ENCODE measurements around the gene SPATA1. TPM values are rescaled to one million over a fixed set of nuclear protein-coding genes. Genes with fewer than 3 reads are reported as not detected.
A peak's percentile ranks its signal among the peaks of the same experiment; 100 is the strongest.

The SPATA1 gene
- total RNA-seq, 2 experiments from 2014 or later, result 1.4 to 4.8 TPM

- H3K9me2 ChIP-seq (ENCODE audit: insufficient read depth, low read length), result no peaks in the 10 kb centered on the region
- peak overlapping the region; percentile 46; the same call in 1 of the 2 replicates for H2AFZ ChIP-seq (ENCODE audit: low read length)
- H3K4me1 ChIP-seq (ENCODE audit: insufficient read depth, low read length, poor library complexity, severe bottlenecking), result peaks cover 33% of the 10 kb centered on the region
- peaks cover 70% of the 10 kb centered on the region for H3K79me2 ChIP-seq (ENCODE audit: insufficient read depth, low read depth, low read length)
- ChIA-PET POLR2A (interaction anchor here (1.1 to 4.4 kb wide), 7 partner anchors 8 to 360 kb away, joined by 3 to 43 read pairs (median 7); partner anchors contain the start of genes CTBS and PRKACB), CTCF (ENCODE audit: unreplicated experiment) (no interaction called here)
- TF ChIP-seq EZH2phosphoT487 (IDR thresholded peaks at IDR 0.05; ENCODE audit: borderline replicate concordance, low read depth, low read length) (no peak), CTCF (conservative IDR thresholded peaks at IDR 0.05; ENCODE audit: low read length) (no peak)
- H3K4me2 ChIP-seq (ENCODE audit: low read length), result peak overlapping the region; percentile 86
- DNase-seq (ENCODE audit: low spot score), result peak; percentile 24
- H3K9me3 ChIP-seq (ENCODE audit: low read length), result peaks cover 12% of the 10 kb centered on the region
- H3K4me3 ChIP-seq (ENCODE audit: low read depth, low read length, poor library complexity, severe bottlenecking), result peak overlapping the region; percentile 91
- H4K20me1 ChIP-seq (ENCODE audit: insufficient read depth, low read length), result peaks cover 30% of the 10 kb centered on the region
- H3K36me3 ChIP-seq (ENCODE audit: insufficient read depth, low read length), result peaks cover 48% of the 10 kb centered on the region
- peak overlapping the region; percentile 87 for H3K27ac ChIP-seq (ENCODE audit: low read depth, low read length, poor library complexity, severe bottlenecking)
- intact Hi-C loops (cut with micrococcal nuclease; ENCODE audit: unreplicated experiment), result loop anchor here (2.0 to 10.0 kb wide), 4 partner anchors 116 to 762 kb away; no protein-coding TSS in a partner anchor
- BruUV-seq (replicated peaks), result TSS peak; percentile 67
Observed at GRCh38 chr1:84504580-84505492, 1.4 kb upstream of the SPATA1 start.

- Histone ChIP-seq H3K4me2 (ENCODE audit: low read length) (peak overlapping the region; percentile 86), H2AFZ (ENCODE audit: low read length) (peak overlapping the region; percentile 46; the same call in 1 of the 2 replicates), H3K4me1 (ENCODE audit: insufficient read depth, low read length, poor library complexity, severe bottlenecking) (peaks cover 33% of the 10 kb centered on the region), H3K79me2 (ENCODE audit: insufficient read depth, low read depth, low read length) (peaks cover 63% of the 10 kb centered on the region), H4K20me1 (ENCODE audit: insufficient read depth, low read length) (peaks cover 30% of the 10 kb centered on the region), H3K36me3 (ENCODE audit: insufficient read depth, low read length) (peaks cover 41% of the 10 kb centered on the region), H3K4me3 (ENCODE audit: low read depth, low read length, poor library complexity, severe bottlenecking) (peak overlapping the region; percentile 91), H3K27ac (ENCODE audit: low read depth, low read length, poor library complexity, severe bottlenecking) (peak overlapping the region; percentile 87), H3K9me3 (ENCODE audit: low read length) (peaks cover 12% of the 10 kb centered on the region), H3K9me2 (ENCODE audit: insufficient read depth, low read length) (no peaks in the 10 kb centered on the region)
- ChIA-PET CTCF (ENCODE audit: unreplicated experiment) (no interaction called here), POLR2A (interaction anchor here (0.7 to 4.4 kb wide), 15 partner anchors 9 to 770 kb away, joined by 3 to 43 read pairs (median 4); partner anchors contain the start of genes CTBS, PRKACB and SAMD13)
- BruUV-seq (replicated peaks), result no TSS peak
- intact Hi-C loops (cut with micrococcal nuclease; ENCODE audit: unreplicated experiment), result loop anchor here (1.0 to 10.0 kb wide), 9 partner anchors 27 to 741 kb away; partner anchors contain the start of genes CTBS, PRKACB, RPF1 and SAMD13
- TF ChIP-seq EZH2phosphoT487 (IDR thresholded peaks at IDR 0.05; ENCODE audit: borderline replicate concordance, low read depth, low read length) (no peak), CTCF (conservative IDR thresholded peaks at IDR 0.05; ENCODE audit: low read length) (no peak)
- DNase-seq (ENCODE audit: low spot score), result peak; percentile 65
Observed at GRCh38 chr1:84505493-84506001, 639 bp upstream of the SPATA1 start.

Data from OCI-LY7 (cell line).